LNCAP (cell line): ENCODE measurements around the gene FHOD3.

Experiments used
- CTCF ChIP-seq: fragments of 450-650 bp; IDR thresholded peaks from 2 replicates; pipeline ENCODE4 v1.5.1; 2017; ENCODE audit warnings: mild to moderate bottlenecking

The FHOD3 gene

GRCh38 chr18:36398419-36398818 lies 100.9 kb downstream of the FHOD3 start:
- no peak for TF ChIP-seq CTCF

GRCh38 chr18:36399055-36399454 lies 101.5 kb downstream of the FHOD3 start:
- TF ChIP-seq CTCF, result no peak

- TF ChIP-seq CTCF, result no peak
Observed at GRCh38 chr18:36401462-36401861, 103.9 kb downstream of the FHOD3 start.

- no peak for TF ChIP-seq CTCF
Observed at GRCh38 chr18:36402765-36403396, 105.4 kb downstream of the FHOD3 start.

- no peak for TF ChIP-seq CTCF
Observed at GRCh38 chr18:36403896-36404820, 106.6 kb downstream of the FHOD3 start.

GRCh38 chr18:36405611-36406010 lies 108.1 kb downstream of the FHOD3 start:
- no peak for TF ChIP-seq CTCF

- no peak for TF ChIP-seq CTCF
Observed at GRCh38 chr18:36406805-36407204, 109.3 kb downstream of the FHOD3 start.
